Parathyroid adenoma (tissue), 2 donors: ENCODE results near the gene MOB1B.
A peak's percentile ranks its signal among the peaks of the same experiment; 100 is the strongest.

Experiments used
- H2AFZ ChIP-seq: fragments of 300-600 bp; sonication (generic); one replicate; pipeline ENCODE4 v1.7.0; 2017; ENCODE audit warnings: antibody characterized with exemption, mild to moderate bottlenecking
- H3K27ac ChIP-seq: fragments of 300-600 bp; sonication (generic); one replicate; pipeline ENCODE4 v1.7.0; 2017
- H3K27me3 ChIP-seq: fragments of 300-600 bp; sonication (generic); one replicate; pipeline ENCODE4 v1.7.0; 2017; ENCODE audit warnings: low read length; ENCODE audit not compliant: control insufficient read depth, insufficient read depth
- H3K36me3 ChIP-seq: fragments of 300-600 bp; sonication (generic); one replicate; pipeline ENCODE4 v1.7.0; 2017; ENCODE audit warnings: low read length; ENCODE audit not compliant: control insufficient read depth, insufficient read depth
- H3K4me1 ChIP-seq: fragments of 300-600 bp; sonication (generic); one replicate; pipeline ENCODE4 v1.7.0; 2017; ENCODE audit warnings: control low read depth
- H3K4me2 ChIP-seq: fragments of 300-600 bp; sonication (generic); one replicate; pipeline ENCODE4 v1.7.0; 2017; ENCODE audit warnings: low read length
- H3K4me3 ChIP-seq: fragments of 300-600 bp; sonication (generic); one replicate; pipeline ENCODE4 v1.7.0; 2017; ENCODE audit warnings: low read depth, low read length
- H3K79me2 ChIP-seq: fragments of 300-600 bp; sonication (generic); one replicate; pipeline ENCODE4 v1.7.0; 2017; ENCODE audit warnings: control low read depth
- H3K9ac ChIP-seq: fragments of 300-600 bp; sonication (generic); one replicate; pipeline ENCODE4 v1.7.0; 2017; ENCODE audit warnings: mild to moderate bottlenecking
- H3K9me3 ChIP-seq: fragments of 300-600 bp; sonication (generic); one replicate; pipeline ENCODE4 v1.7.0; 2017; ENCODE audit warnings: low read length; ENCODE audit not compliant: control insufficient read depth
- TF ChIP-seq, protein P1 (sequence below): fragments of 300-600 bp; sonication (generic); IDR thresholded peaks from one replicate; pipeline ENCODE4 v1.7.0; 2017; ENCODE audit warnings: antibody characterized with exemption, mild to moderate bottlenecking
- donor health status: primary hyperparathyroidism.

The MOB1B gene

DNA sequence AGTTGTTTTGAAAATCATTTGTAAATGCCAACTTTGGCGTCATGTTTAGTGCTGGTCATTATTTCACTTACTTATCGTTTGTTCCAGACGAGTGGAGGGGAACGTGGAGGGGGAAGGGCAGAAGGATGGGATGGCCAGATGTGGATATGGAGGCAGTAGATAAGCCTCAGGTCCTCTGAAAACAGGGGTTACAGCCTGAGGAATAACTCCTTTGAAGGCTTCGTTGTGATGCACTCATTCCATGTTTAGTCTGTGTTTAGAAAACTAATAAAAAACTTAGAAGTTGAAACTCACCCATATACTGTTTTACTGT is 1.1 kb downstream of the MOB1B start:
- peak overlapping the region; percentile 84 for H3K4me3 ChIP-seq
- no peak overlapping the region for H3K27ac ChIP-seq
- H3K4me1 ChIP-seq, result no peaks in the 10 kb centered on the region
- no peaks in the 10 kb centered on the region for H3K9me3 ChIP-seq
- H3K9ac ChIP-seq, result no peak overlapping the region
- H3K36me3 ChIP-seq, result no peaks in the 10 kb centered on the region
- H3K27me3 ChIP-seq, result no peaks in the 10 kb centered on the region
- H2AFZ ChIP-seq, result peak overlapping the region; percentile 98
- peak overlapping the region; percentile 75 for H3K4me2 ChIP-seq
- no peaks in the 10 kb centered on the region for H3K79me2 ChIP-seq
- TF ChIP-seq, protein P1, sequence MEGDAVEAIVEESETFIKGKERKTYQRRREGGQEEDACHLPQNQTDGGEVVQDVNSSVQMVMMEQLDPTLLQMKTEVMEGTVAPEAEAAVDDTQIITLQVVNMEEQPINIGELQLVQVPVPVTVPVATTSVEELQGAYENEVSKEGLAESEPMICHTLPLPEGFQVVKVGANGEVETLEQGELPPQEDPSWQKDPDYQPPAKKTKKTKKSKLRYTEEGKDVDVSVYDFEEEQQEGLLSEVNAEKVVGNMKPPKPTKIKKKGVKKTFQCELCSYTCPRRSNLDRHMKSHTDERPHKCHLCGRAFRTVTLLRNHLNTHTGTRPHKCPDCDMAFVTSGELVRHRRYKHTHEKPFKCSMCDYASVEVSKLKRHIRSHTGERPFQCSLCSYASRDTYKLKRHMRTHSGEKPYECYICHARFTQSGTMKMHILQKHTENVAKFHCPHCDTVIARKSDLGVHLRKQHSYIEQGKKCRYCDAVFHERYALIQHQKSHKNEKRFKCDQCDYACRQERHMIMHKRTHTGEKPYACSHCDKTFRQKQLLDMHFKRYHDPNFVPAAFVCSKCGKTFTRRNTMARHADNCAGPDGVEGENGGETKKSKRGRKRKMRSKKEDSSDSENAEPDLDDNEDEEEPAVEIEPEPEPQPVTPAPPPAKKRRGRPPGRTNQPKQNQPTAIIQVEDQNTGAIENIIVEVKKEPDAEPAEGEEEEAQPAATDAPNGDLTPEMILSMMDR, result no peak

DNA sequence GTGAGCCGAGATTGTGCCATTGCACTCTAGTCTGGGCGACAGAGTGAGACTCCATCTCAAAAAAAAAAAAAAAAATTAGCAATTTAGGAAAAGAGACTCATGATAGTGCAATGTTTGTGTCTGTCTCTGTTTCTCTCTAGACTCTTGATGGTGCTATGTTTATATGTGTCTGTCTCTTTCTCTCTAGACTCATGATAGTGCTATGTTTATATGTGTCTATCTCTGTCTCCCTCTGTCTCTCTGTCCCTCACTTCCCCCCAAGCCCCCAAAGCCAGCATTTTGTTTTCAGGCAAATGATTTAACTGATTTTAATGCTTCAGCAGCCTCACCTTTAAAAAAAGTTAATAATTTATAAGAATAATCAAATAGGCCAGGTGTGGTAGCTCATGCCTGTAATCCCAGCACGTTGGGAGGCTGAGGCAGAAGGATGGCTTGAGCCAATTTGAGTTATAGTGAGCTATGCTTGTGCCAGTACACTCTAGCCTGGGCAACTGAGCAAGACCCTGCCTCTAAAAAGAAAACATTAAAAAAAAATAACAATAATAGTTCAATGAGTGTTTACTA is 6.9 kb downstream of the MOB1B start:
- TF ChIP-seq, protein P1, result no peak
- no peak overlapping the region for H3K4me3 ChIP-seq
- no peak overlapping the region for H3K27ac ChIP-seq
- H3K9ac ChIP-seq, result no peak overlapping the region
- H3K79me2 ChIP-seq, result peaks cover 4% of the 10 kb centered on the region
- H3K27me3 ChIP-seq, result no peaks in the 10 kb centered on the region
- H3K36me3 ChIP-seq, result no peaks in the 10 kb centered on the region
- H3K9me3 ChIP-seq, result no peaks in the 10 kb centered on the region
- H3K4me1 ChIP-seq, result no peaks in the 10 kb centered on the region
- no peak overlapping the region for H3K4me2 ChIP-seq
- H2AFZ ChIP-seq, result no peak overlapping the region

DNA sequence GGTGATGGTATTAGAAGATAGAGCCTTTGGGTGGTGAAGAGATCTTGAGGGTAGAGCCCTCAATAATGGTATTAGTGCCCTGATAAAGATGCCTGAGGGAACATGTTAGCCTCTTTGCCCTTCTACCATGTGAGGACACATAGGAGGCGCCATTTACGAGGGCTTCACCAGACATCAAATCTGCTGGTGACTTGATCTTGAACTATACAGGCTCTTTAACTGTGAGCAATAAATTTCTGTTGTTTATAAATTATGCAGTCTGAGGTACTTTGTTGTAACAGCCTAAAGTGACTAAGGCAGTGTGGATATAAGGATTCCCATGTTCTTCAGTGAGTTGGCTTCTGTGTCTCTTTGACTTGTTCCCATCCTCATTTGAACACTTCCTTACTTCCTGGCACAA is 11.8 kb downstream of the MOB1B start:
- TF ChIP-seq, protein P1, result no peak
- no peak overlapping the region for H2AFZ ChIP-seq
- H3K4me1 ChIP-seq, result no peaks in the 10 kb centered on the region
- no peaks in the 10 kb centered on the region for H3K36me3 ChIP-seq
- H3K79me2 ChIP-seq, result peaks cover 4% of the 10 kb centered on the region
- H3K27ac ChIP-seq, result no peak overlapping the region
- H3K27me3 ChIP-seq, result no peaks in the 10 kb centered on the region
- no peak overlapping the region for H3K4me2 ChIP-seq
- no peak overlapping the region for H3K4me3 ChIP-seq
- no peaks in the 10 kb centered on the region for H3K9me3 ChIP-seq
- H3K9ac ChIP-seq, result no peak overlapping the region

DNA sequence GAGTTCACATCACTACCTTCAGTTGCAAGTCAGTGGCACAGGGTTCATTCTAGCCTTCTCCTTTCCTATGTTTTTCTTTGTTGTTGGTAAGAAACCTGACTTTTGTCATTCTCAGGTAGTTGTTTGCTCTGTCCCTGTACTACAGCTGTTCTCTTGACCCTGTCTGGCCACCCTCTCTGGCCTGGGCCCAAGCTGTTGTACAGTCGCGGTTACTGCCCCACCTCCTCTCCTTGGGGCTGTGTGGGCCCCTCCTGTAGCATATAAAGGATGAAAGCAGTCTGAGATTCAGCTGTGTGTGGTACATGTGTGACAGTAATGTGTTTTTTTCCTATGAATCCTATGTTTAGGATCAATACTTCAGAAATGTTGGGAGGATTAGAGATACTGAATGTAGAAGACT is 12.5 kb downstream of the MOB1B start:
- Histone ChIP-seq H3K4me2 (no peak overlapping the region), H3K4me3 (no peak overlapping the region), H3K27me3 (no peaks in the 10 kb centered on the region), H3K9me3 (no peaks in the 10 kb centered on the region), H3K27ac (no peak overlapping the region), H3K9ac (no peak overlapping the region), H3K4me1 (no peaks in the 10 kb centered on the region), H3K79me2 (peaks cover 4% of the 10 kb centered on the region), H2AFZ (no peak overlapping the region), H3K36me3 (no peaks in the 10 kb centered on the region)
- TF ChIP-seq, protein P1, result no peak

DNA sequence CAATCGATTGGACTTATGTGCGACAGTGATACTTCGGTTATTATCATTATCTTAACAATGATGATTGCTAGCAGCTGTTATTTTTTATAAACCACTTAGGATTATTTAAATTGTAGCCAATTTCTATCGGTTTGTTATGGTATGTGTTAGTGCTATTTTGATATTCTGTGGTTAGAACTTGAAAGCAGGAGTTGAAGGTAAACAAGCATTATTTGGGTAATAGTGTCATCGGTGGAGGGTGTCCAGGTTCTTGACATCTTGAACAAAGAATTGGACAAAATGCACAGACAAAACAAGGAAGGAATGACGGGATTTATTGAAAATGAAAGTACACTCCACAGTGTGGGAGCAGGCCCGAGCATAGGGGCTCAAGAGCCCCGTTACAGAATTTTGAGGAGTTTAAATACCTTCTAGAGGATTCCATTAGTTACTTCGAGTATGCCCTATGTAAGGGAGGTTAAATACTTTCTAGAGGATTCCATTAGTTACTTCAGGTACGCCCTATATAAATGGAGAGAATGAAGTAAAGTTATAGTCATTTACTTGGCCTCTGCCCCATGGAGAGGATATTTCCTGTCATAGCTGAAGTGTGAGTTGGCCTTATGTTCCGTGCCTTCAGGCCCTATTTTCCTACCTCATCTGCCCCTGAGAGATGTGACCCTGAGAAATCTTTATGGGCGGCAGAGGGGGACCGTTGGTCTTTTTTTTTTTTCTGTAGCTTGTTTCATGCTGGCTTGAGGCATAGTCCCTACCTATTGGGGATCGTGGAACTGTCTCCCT is 13.1 kb downstream of the MOB1B start:
- Histone ChIP-seq H3K4me3 (no peak overlapping the region), H2AFZ (no peak overlapping the region), H3K27ac (no peak overlapping the region), H3K79me2 (peaks cover 4% of the 10 kb centered on the region), H3K4me1 (no peaks in the 10 kb centered on the region), H3K27me3 (no peaks in the 10 kb centered on the region), H3K36me3 (no peaks in the 10 kb centered on the region), H3K4me2 (no peak overlapping the region), H3K9ac (no peak overlapping the region), H3K9me3 (no peaks in the 10 kb centered on the region)
- TF ChIP-seq, protein P1, result no peak
